Activated CD4-positive, alpha-beta T cell treated with anti-CD3 and anti-CD28 coated beads, Interleukin-2, amount 50 U/mL, for 24 hours (primary cell): ENCODE results near the gene PAX5.
A peak's percentile ranks its signal among the peaks of the same experiment; 100 is the strongest.

Experiments
- DNase-seq, 2 donors: peaks; one replicate each; pipeline ENCODE4 v3.0.0-alpha.2; 2020; ENCODE audit warnings: low read depth in 1 of 2, low spot score in 1 of 2

The PAX5 gene

DNA sequence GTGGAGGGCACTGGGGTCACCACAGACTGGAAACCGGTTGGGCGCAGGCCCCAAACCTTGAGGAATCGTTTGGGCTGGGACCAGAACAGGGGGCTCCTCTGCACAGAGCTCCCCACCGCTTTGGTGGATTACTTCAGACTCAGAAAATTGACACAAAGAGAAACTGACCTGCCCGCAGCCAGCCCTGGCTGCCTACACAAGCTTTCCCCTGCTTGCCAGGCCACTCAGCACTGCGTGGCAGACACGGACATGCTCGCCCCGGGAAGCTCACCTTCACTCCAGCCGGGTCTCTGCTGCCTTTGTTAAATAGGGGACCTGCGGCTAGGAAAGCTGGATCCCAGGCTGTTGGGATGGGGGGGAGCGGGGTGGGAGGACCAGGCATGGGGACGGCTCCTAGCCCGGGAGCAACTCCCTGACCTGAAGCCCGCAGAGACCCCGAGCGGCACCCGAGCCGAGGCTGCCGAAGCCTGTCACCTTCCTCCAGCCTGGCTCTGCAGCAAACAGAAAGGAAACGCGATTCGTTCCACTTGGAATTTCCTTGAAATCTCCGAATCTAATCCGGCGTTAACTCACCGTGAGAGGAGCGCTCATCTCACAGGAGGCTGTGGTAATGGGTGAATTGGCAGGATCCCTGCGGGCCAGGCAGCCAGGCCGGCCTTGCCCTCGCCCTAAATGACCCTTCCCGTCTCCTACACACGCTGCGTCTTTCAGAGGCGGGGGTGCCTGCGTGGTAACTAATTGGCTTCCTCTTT is 8.8 kb downstream of the PAX5 start:
- DNase-seq = no peak

GRCh38 chr9:37017546-37017945 is 16.5 kb downstream of the PAX5 start:
- no peak for DNase-seq

- no peak for DNase-seq
Measured at GRCh38 chr9:37011530-37011929, 22.5 kb downstream of the PAX5 start.

GRCh38 chr9:37010976-37011375 is 23.1 kb downstream of the PAX5 start:
- DNase-seq = no peak

DNA sequence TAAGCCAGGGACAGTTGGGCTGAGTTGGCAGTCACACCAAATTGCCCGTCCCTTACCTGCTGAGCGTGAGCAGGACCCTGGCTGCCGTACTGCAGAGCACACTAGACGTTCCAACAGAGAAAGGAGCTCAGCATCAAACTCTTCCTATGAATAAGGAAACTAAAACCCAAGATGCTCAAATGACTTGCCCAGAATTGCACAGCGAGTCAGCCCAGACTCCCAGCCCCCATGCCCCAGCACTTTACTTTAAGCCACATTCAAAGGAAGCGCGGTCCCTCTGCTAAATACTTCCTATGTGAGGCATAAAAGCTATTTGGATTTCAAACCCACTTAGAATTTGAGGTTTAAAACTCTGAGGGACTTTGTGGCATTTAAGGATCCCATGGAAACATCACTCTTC is 23.9 kb downstream of the PAX5 start:
- DNase-seq = no peak

GRCh38 chr9:37007295-37007694 is 26.8 kb downstream of the PAX5 start:
- no peak for DNase-seq

DNA sequence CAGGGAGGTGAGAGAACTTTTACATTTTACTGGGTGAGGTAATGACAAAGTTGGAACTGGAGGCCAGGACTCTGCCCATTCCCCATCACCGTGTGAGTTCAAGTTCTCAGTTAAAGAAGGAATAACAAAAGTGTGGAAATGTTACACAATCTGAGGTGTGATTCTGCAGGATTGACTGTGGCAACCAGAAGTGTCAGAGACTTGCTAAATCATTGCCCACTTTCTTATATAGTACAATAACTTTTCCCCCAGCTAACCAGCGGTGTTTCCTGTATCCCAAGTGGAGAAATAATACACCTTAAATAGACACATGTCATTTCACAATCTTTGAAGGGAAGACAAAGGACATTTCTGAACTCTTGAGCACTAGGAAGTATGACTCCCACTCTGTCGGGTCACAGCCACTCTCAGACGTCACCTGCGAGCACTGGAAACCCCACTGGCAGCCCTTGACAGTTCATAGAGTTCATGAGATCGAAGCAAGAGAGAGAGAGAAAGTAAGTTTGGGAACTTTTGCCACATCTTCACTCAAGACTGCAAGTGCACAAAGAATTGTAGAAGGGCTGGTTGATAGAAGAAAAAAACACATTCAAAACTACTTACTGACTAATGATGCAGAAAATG is 28.4 kb downstream of the PAX5 start:
- DNase-seq = no peak

- DNase-seq = no peak
Measured at GRCh38 chr9:37004424-37004935, 29.6 kb downstream of the PAX5 start.

DNA sequence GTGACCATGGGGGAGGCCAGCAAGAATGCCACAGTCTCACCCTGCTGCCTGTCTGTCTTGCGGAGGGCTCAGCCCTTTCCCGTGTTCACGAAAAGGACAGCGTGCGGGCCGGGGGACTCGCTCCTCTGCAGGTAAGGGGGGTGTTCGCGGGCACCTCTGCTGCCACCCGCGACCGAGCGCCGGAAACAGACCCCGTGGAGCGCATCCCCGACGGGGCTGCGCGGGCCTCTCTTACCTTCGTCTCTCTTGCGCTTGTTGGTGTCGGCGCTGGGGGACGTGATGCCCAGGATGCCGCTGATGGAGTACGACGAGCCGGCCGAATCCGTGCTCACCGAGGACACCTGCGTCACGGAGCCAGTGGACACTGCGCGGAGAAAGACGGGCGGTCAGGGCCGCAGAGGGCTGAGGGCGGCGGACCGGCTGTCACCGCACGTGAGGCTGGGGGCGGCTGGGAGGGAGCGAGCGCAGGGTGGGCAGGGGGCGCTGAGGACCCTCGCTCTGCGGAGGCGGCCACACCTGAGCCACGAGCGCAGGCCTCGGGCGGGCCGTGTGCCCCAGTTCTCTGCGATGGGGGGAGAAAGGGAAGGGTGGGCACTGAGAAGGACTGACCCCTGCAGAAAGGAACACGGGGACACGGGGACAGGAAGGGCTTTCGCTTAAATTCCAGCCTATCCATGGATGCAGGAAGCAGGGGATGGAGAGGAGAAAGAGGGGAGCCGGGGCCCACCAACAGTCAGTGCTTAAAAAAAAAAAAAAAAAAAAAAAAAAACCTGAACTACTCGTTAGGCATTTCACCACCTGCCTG is 31.5 kb downstream of the PAX5 start:
- DNase-seq = no peak

DNA sequence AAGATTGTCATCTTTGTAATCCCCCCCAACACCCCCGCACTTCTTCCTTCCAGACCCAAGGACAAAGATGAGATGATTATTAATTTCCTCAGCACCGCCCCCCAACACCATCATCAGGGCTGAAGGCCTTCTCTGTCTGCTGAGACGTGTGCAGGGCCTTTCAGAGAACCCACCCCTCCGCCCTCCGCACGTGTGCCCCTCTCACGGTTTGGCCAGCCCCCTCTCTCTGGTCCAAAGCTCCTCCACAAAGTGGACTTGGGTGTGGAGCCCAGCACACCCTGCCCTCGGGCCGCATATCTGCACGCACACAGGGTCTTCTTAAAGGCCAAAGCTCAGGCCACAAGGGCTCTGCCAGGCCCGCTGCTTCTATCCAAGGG is 32.0 kb downstream of the PAX5 start:
- DNase-seq = no peak

- DNase-seq = no peak
Measured at GRCh38 chr9:37001459-37001858, 32.6 kb downstream of the PAX5 start.

DNA sequence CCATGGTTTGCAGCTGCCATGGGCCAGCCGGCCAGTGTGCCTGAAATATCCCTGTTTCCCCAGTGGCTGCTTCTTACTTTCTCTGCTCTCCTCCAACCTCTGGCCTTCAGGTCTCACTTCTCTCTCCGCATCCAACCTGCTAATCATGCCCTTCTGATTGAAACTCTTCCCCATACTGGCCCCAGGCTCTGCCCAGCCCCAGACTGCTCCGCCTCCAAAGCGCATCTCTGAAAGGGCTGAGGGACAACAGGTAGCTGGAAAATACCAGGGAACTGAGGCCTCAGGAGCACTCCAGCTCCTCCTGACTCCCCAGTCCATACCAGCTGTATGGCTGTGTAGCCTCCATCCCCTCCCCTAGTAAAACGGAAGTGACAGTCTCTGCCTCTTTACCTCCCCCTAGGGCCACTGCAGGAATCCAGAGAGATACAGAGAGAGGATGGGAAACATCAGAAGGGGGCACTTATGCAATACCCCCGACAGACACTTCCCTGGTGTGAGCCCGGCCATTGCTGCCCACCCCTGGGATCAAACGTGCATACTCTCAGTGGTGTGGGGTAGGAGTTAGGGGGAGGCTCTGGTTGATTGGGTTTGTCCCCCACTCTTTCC is 34.2 kb downstream of the PAX5 start:
- no peak for DNase-seq

- no peak for DNase-seq
Measured at GRCh38 chr9:36997414-36997813, 36.7 kb downstream of the PAX5 start.

GRCh38 chr9:36996706-36997086 is 37.4 kb downstream of the PAX5 start:
- DNase-seq = no peak

- DNase-seq = peak; percentile 30 to 44
Measured at GRCh38 chr9:36995927-36996705, 38.0 kb downstream of the PAX5 start.

DNA sequence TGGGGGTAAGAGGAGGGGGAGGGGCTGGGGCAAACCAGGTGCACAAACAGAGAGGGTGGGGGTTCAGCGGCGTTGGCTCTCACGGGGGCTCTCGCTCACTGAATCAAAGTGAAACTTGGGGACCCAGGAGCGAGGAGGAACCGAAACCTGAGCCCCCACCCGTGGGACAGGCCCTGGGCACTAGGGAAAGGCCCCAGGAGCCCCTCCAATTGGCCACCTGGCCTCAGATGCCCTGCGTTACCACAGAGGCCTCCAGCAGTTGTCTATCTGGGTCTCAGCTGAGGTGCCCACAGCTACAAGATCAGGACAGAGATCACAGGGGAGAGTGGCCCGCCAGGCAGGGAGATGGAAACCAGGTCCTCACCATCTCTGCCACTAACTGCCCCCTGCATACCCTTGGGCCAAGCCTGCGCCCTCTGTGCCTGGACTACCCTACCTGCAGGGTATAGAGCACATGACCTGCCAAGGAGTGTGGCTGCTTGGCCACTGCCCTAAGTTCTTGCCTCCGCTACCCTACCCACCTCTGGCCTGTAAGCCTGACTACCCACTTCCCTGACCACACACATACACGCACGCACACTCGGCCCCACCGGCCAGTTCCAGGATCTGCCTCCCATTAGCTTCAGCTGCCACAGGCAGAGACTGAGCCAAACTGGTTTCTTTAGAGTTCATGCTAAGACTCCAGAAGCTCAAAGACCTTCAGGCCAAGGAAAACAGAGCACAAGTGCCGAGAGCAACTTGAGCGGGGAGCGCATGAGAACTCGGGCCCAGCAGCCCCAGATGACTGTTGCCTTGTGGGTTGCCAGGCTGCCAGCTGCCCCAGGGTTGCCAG is 39.9 kb downstream of the PAX5 start:
- no peak for DNase-seq

DNA sequence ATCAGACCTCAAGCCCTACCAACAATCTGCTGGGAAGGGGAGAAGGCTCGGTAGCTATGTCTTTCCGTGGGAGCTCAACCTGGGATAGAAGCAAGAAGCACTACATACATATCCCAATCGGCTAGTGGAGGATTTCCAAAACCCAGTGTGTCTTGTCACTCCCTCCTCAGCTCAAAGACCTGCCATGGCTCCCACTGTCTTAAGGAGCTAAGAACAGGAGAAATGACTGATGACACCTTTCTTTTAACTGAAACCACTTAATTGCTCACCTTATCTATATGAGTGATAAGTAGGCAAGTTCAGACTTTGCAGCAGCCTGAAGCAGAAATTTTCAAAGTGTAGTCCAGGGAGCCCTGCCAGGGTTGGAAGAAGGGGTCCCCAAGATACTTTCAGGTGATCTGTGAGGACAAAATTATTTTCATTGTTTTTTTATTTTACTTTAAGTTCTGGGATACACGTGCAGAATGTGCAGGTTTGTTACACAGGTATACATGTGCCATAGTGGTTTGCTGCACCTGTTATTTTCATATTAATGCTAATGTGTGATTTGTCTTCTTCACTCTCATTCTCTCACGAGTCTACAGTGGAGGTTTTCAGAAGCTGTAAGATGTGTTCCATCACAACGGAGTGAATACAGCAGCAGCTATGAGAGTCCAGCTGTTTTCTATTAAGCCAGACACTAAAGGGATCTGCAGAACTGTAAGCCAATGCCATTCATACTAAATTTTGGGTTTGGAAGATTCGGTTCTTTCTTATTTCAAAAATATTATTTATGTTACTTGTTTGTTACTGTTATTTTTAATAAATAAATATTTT is 41.4 kb downstream of the PAX5 start:
- DNase-seq = no peak

DNA sequence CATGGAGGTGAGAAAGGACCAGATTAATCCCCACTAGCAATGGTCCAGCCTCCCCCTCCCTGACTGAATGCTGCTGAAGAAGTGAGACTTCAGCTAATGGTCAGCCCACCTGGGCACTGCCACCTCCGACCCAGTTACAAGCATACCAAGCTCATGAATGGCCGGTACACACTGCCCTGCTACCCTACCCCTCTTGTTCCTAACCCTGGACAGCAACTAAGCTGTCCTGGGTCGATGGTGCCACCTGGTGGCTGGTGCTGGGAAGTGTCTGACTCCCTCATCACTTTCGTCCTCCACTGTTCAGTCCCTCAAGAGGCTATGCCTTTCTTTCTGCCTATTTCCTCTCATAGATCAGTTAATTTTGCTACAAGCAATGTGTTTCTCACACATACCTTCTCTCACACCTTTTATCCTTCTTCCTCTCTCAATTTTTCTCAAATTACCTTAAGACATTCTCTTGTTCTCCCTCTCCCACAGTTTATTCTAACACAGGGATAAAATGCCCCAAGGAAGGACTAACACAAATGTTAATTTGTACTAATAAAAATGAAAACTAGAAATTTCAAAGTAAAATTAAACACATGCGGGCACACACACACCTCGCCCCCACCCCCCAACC is 42.4 kb downstream of the PAX5 start:
- no peak for DNase-seq

GRCh38 chr9:36988848-36989247 is 45.2 kb downstream of the PAX5 start:
- DNase-seq = no peak
